ENCODE measurements around the gene NEDD4.

DNA sequence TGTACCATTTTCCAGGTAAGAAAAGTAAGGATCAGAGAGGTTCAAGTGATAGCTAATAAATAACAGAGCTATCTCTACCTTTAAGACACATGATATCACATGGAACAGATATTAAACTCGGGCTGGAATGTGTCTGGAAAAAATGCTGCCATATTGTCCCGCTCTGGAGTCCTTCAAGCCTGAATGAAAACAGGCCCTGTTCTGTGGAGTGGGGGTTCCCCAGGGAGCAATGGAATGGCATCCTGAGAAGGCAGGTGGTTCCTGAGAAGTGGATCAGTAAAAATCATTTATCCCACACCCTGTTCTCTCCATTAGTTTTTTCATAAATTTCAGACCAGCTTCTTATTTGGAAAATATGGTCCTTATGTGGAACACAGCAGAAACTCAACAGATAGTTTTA, 193.2 kb downstream of the NEDD4 start:
- TF ChIP-seq GATA2 (IDR thresholded peaks at IDR 0.05; ENCODE audit: low read depth, low read length): no peak
- TF ChIP-seq GATA3 (IDR thresholded peaks at IDR 0.05; ENCODE audit: low read depth, low read length): no peak
